Body of pancreas (tissue), 4 donors: ENCODE measurements around the gene EVX2.

ENCODE experiments used
- CTCF ChIP-seq, 7 experiments: fragments of 450-650 bp in 4 of 7; fragments of 200-600 bp in 3 of 7; sonication (generic) in 3 of 7; IDR thresholded peaks; one replicate each; pipeline ENCODE4 v1.5.1; 2016 to 2019; ENCODE audit warnings: antibody characterized with exemption in 7 of 7
- POLR2A ChIP-seq, 3 donors: fragments of 450-650 bp; IDR thresholded peaks; one replicate each; pipeline ENCODE4 v1.6.1; 2016; ENCODE audit warnings: antibody characterized with exemption in 3 of 3, mild to moderate bottlenecking in 2 of 3

- no peak for TF ChIP-seq POLR2A (IDR thresholded peaks at IDR 0.05)
- TF ChIP-seq CTCF (IDR thresholded peaks at IDR 0.05) = no peak
These were observed 26.9 kb upstream of the EVX2 start for GRCh38 chr2:176110415-176111308.
